Activated CD4-positive, alpha-beta memory T cell treated with anti-CD3 and anti-CD28 coated beads for 36 hours (primary cell): ENCODE results near the gene STK39. TPM values are rescaled to one million over a fixed set of nuclear protein-coding genes. Genes with fewer than 3 reads are reported as not detected.

Source experiments
- CTCF ChIA-PET: fragments of 350-600 bp; sonication (Branson Sonifier 250); formaldehyde crosslinking; loops from one replicate; lab custom pipeline; 2021; ENCODE audit warnings: antibody characterized with exemption, inconsistent platforms; lab: Charles Lee
- POLR2A ChIA-PET: fragments of 350-600 bp; sonication (Branson Sonifier 250); formaldehyde crosslinking; loops from one replicate; lab custom pipeline; 2021; ENCODE audit warnings: antibody characterized with exemption; lab: Charles Lee
- DNase-seq: peaks from one replicate; pipeline ENCODE4 v3.0.0-alpha.2; 2020
- H3K27ac Mint-ChIP-seq: one replicate; pipeline ENCODE4 v1.8.0; 2021; ENCODE audit warnings: mixed read lengths
- H3K27me3 Mint-ChIP-seq: one replicate; pipeline ENCODE4 v1.8.0; 2021; ENCODE audit warnings: mixed read lengths
- H3K36me3 Mint-ChIP-seq: one replicate; pipeline ENCODE4 v1.8.0; 2021; ENCODE audit warnings: mixed read lengths
- H3K4me1 Mint-ChIP-seq: one replicate; pipeline ENCODE4 v1.8.0; 2021; ENCODE audit warnings: low read depth, mixed read lengths
- H3K4me3 Mint-ChIP-seq: one replicate; pipeline ENCODE4 v1.8.0; 2021; ENCODE audit warnings: mild to moderate bottlenecking, mixed read lengths
- H3K9me3 Mint-ChIP-seq: one replicate; pipeline ENCODE4 v1.8.0; 2021; ENCODE audit warnings: mixed read lengths
- intact Hi-C: fragments of 100-400 bp; cut with micrococcal nuclease; formaldehyde crosslinking; loops from one replicate; pipeline ENCODE4 v1.15.1; 2023
- total RNA-seq, 2 experiments: library from RNA; stranded (reverse); gene quantifications; one replicate each; pipeline ENCODE4 v1.2.3, GENCODE V29; 2021

The STK39 gene
- total RNA-seq, 2 experiments from 2014 or later, result 53.8 to 55.4 TPM

GRCh38 chr2:168029071-168029470 is 218.3 kb downstream of the STK39 start:
- Mint-ChIP-seq H3K4me1 (peaks cover 11% of the 10 kb centered on the region), H3K9me3 (no peaks in the 10 kb centered on the region), H3K27ac (no peak overlapping the region), H3K27me3 (no peaks in the 10 kb centered on the region), H3K4me3 (no peak overlapping the region), H3K36me3 (peaks cover 32% of the 10 kb centered on the region)
- ChIA-PET POLR2A (no interaction called here), CTCF (interaction anchor here (0.8 kb wide), 1 partner anchor 90 kb away, joined by 3 read pairs; no protein-coding TSS in a partner anchor)
- intact Hi-C loops, result no loop called here
- no peak for DNase-seq

GRCh38 chr2:168028362-168028761 is 219.0 kb downstream of the STK39 start:
- no peak for DNase-seq
- Mint-ChIP-seq H3K9me3 (no peaks in the 10 kb centered on the region), H3K4me3 (no peak overlapping the region), H3K27me3 (no peaks in the 10 kb centered on the region), H3K27ac (no peak overlapping the region), H3K4me1 (peaks cover 11% of the 10 kb centered on the region), H3K36me3 (peaks cover 28% of the 10 kb centered on the region)
- ChIA-PET POLR2A (no interaction called here), CTCF (no interaction called here)
- intact Hi-C loops, result no loop called here

- intact Hi-C loops, result no loop called here
- peaks cover 21% of the 10 kb centered on the region for H3K36me3 Mint-ChIP-seq
- ChIA-PET POLR2A (no interaction called here), CTCF (no interaction called here)
- peaks cover 2% of the 10 kb centered on the region for H3K4me1 Mint-ChIP-seq
- no peaks in the 10 kb centered on the region for H3K9me3 Mint-ChIP-seq
- H3K27ac Mint-ChIP-seq, result no peak overlapping the region
- no peaks in the 10 kb centered on the region for H3K27me3 Mint-ChIP-seq
- DNase-seq, result no peak
- H3K4me3 Mint-ChIP-seq, result no peak overlapping the region
Observed at GRCh38 chr2:168025487-168026202, 221.8 kb downstream of the STK39 start.

GRCh38 chr2:168024459-168024858 is 222.9 kb downstream of the STK39 start:
- POLR2A ChIA-PET, result no interaction called here
- no peak overlapping the region for H3K27ac Mint-ChIP-seq
- intact Hi-C loops, result no loop called here
- no peaks in the 10 kb centered on the region for H3K27me3 Mint-ChIP-seq
- H3K4me3 Mint-ChIP-seq, result no peak overlapping the region
- CTCF ChIA-PET, result no interaction called here
- H3K4me1 Mint-ChIP-seq, result no peaks in the 10 kb centered on the region
- no peak for DNase-seq
- no peaks in the 10 kb centered on the region for H3K9me3 Mint-ChIP-seq
- H3K36me3 Mint-ChIP-seq, result peaks cover 19% of the 10 kb centered on the region

- Mint-ChIP-seq H3K9me3 (no peaks in the 10 kb centered on the region), H3K4me1 (no peaks in the 10 kb centered on the region), H3K4me3 (no peak overlapping the region), H3K27ac (no peak overlapping the region), H3K27me3 (no peaks in the 10 kb centered on the region), H3K36me3 (peaks cover 16% of the 10 kb centered on the region)
- POLR2A ChIA-PET, result no interaction called here
- CTCF ChIA-PET, result no interaction called here
- DNase-seq, result no peak
- intact Hi-C loops, result no loop called here
Observed at GRCh38 chr2:168021800-168022587, 225.4 kb downstream of the STK39 start.

GRCh38 chr2:168015274-168015953 is 232.0 kb downstream of the STK39 start:
- intact Hi-C loops, result no loop called here
- H3K27me3 Mint-ChIP-seq, result no peaks in the 10 kb centered on the region
- H3K36me3 Mint-ChIP-seq, result peaks cover 19% of the 10 kb centered on the region
- no peak for DNase-seq
- ChIA-PET POLR2A (no interaction called here), CTCF (no interaction called here)
- peaks cover 6% of the 10 kb centered on the region for H3K4me1 Mint-ChIP-seq
- no peaks in the 10 kb centered on the region for H3K9me3 Mint-ChIP-seq
- H3K27ac Mint-ChIP-seq, result no peak overlapping the region
- H3K4me3 Mint-ChIP-seq, result no peak overlapping the region

GRCh38 chr2:168009900-168010299 is 237.5 kb downstream of the STK39 start:
- no peaks in the 10 kb centered on the region for H3K27me3 Mint-ChIP-seq
- no peak for DNase-seq
- no peak overlapping the region for H3K4me3 Mint-ChIP-seq
- ChIA-PET CTCF (interaction anchor here (1.5 kb wide), 1 partner anchor 109 kb away, joined by 4 read pairs; no protein-coding TSS in a partner anchor), POLR2A (no interaction called here)
- intact Hi-C loops, result no loop called here
- peaks cover 5% of the 10 kb centered on the region for H3K4me1 Mint-ChIP-seq
- H3K9me3 Mint-ChIP-seq, result no peaks in the 10 kb centered on the region
- H3K36me3 Mint-ChIP-seq, result peaks cover 44% of the 10 kb centered on the region
- no peak overlapping the region for H3K27ac Mint-ChIP-seq

- POLR2A ChIA-PET, result no interaction called here
- CTCF ChIA-PET, result no interaction called here
- intact Hi-C loops, result no loop called here
- Mint-ChIP-seq H3K27ac (no peak overlapping the region), H3K9me3 (no peaks in the 10 kb centered on the region), H3K4me3 (no peak overlapping the region), H3K36me3 (peaks cover 49% of the 10 kb centered on the region), H3K27me3 (no peaks in the 10 kb centered on the region), H3K4me1 (peaks cover 6% of the 10 kb centered on the region)
- no peak for DNase-seq
Observed at GRCh38 chr2:168008646-168009195, 238.7 kb downstream of the STK39 start.

- H3K9me3 Mint-ChIP-seq, result no peaks in the 10 kb centered on the region
Observed at GRCh38 chr2:168006498-168006897, 240.9 kb downstream of the STK39 start.

GRCh38 chr2:168005586-168005985 is 241.8 kb downstream of the STK39 start:
- CTCF ChIA-PET, result no interaction called here
- no peaks in the 10 kb centered on the region for H3K27me3 Mint-ChIP-seq
- no peaks in the 10 kb centered on the region for H3K9me3 Mint-ChIP-seq
- intact Hi-C loops, result no loop called here
- no peak overlapping the region for H3K27ac Mint-ChIP-seq
- H3K4me3 Mint-ChIP-seq, result no peak overlapping the region
- peaks cover 44% of the 10 kb centered on the region for H3K36me3 Mint-ChIP-seq
- DNase-seq, result no peak
- peaks cover 23% of the 10 kb centered on the region for H3K4me1 Mint-ChIP-seq
- POLR2A ChIA-PET, result no interaction called here

More at GRCh38 chr2:168006498-168006897, 240.9 kb downstream of the STK39 start:
- intact Hi-C loops, result no loop called here
- Mint-ChIP-seq H3K4me1 (peaks cover 20% of the 10 kb centered on the region), H3K27me3 (no peaks in the 10 kb centered on the region), H3K4me3 (no peak overlapping the region), H3K36me3 (peaks cover 44% of the 10 kb centered on the region), H3K27ac (no peak overlapping the region)
- DNase-seq, result no peak
- ChIA-PET CTCF (no interaction called here), POLR2A (no interaction called here)

GRCh38 chr2:168003876-168004275 is 243.5 kb downstream of the STK39 start:
- no peak overlapping the region for H3K4me3 Mint-ChIP-seq
- CTCF ChIA-PET, result interaction anchor here (0.6 kb wide), 1 partner anchor 296 kb away, joined by 3 read pairs; no protein-coding TSS in a partner anchor

More at GRCh38 chr2:168003876-168004275, 243.5 kb downstream of the STK39 start:
- Mint-ChIP-seq H3K4me1 (peaks cover 23% of the 10 kb centered on the region), H3K36me3 (peaks cover 43% of the 10 kb centered on the region), H3K27me3 (no peaks in the 10 kb centered on the region), H3K9me3 (no peaks in the 10 kb centered on the region), H3K27ac (peak overlapping the region; percentile 4)
- DNase-seq, result no peak
- intact Hi-C loops, result no loop called here
- POLR2A ChIA-PET, result no interaction called here
